K562 (cell line): ENCODE data around the gene HNRNPA2B1. TPM values are rescaled to one million over a fixed set of nuclear protein-coding genes. Genes with fewer than 3 reads are reported as not detected.
A peak's percentile ranks its signal among the peaks of the same experiment; 100 is the strongest.

Experiments used
- BRF1 ChIP-seq: IDR thresholded peaks from 3 replicates; pipeline ENCODE4 v1.6.1; 2011; ENCODE audit warnings: borderline replicate concordance, mild to moderate bottlenecking; ENCODE audit not compliant: insufficient read length; ENCODE audit errors: extremely low read depth
- CEBPB ChIP-seq: fragments of 450-650 bp; IDR thresholded peaks from 2 replicates; pipeline ENCODE4 v1.6.1; 2016; ENCODE audit warnings: missing genetic modification characterization, missing compliant biosample characterization
- FOXP1 ChIP-seq: sonication (generic); formaldehyde crosslinking; IDR thresholded peaks from 2 replicates; pipeline ENCODE4 v1.8.0; 2022; ENCODE audit warnings: mild to moderate bottlenecking, missing genetic modification reagents
- GMEB1 ChIP-seq: fragments of 250-450 bp; sonication (Bioruptor Pico); IDR thresholded peaks from 2 replicates; pipeline ENCODE4 v1.4.0; 2020; ENCODE audit warnings: mild to moderate bottlenecking
- KLF6 ChIP-seq: fragments of 250-450 bp; sonication (Bioruptor Pico); IDR thresholded peaks from 2 replicates; pipeline ENCODE4 v1.4.0; 2020; ENCODE audit warnings: mild to moderate bottlenecking, moderate library complexity, borderline replicate concordance
- MCM2 ChIP-seq: fragments of 450-650 bp; IDR thresholded peaks from 2 replicates; pipeline ENCODE4 v1.6.1; 2017; ENCODE audit warnings: low read depth, mild to moderate bottlenecking
- MCM3 ChIP-seq: fragments of 450-650 bp; IDR thresholded peaks from 2 replicates; pipeline ENCODE4 v1.6.1; 2016
- MITF ChIP-seq: IDR thresholded peaks from 2 replicates; pipeline ENCODE4 v1.6.1; 2014; ENCODE audit warnings: antibody characterized with exemption
- NR2C2 ChIP-seq, 2 experiments: fragments of 200-800 bp in 1 of 2; sonication (Bioruptor generic) in 1 of 2; sonication (generic) in 1 of 2; formaldehyde crosslinking in 1 of 2; IDR thresholded peaks; 2 replicates each; pipeline versions ENCODE4 v1.6.1 to v1.8.0; 2016 to 2022; ENCODE audit warnings: mild to moderate bottlenecking in 1 of 2, missing compliant biosample characterization in 1 of 2, missing genetic modification characterization in 1 of 2, missing genetic modification reagents in 1 of 2
- OTX1 ChIP-seq: fragments of 450-650 bp; formaldehyde crosslinking; IDR thresholded peaks from 2 replicates; pipeline ENCODE4 v1.4.0; 2022; ENCODE audit warnings: mild to moderate bottlenecking
- PTTG1 ChIP-seq: fragments of 450-650 bp; IDR thresholded peaks from 2 replicates; pipeline ENCODE4 v1.6.1; 2016; ENCODE audit warnings: low read depth, mild to moderate bottlenecking, missing genetic modification characterization, missing compliant biosample characterization
- RAD51 ChIP-seq: fragments of 450-650 bp; IDR thresholded peaks from 2 replicates; pipeline ENCODE4 v1.7.1; 2016; ENCODE audit warnings: low read depth, mild to moderate bottlenecking, borderline replicate concordance
- TCF7 ChIP-seq: sonication (generic); IDR thresholded peaks from 2 replicates; pipeline ENCODE4 v1.6.1; 2016; ENCODE audit warnings: antibody characterized with exemption, borderline replicate concordance
- TRIM24 ChIP-seq, 2 experiments: fragments of 450-650 bp; IDR thresholded peaks; 2 replicates each; pipeline ENCODE4 v1.6.1; 2016
- U2AF2 ChIP-seq: fragments of 200-400 bp; formaldehyde crosslinking; optimal IDR thresholded peaks from 2 replicates; pipeline ENCODE3; 2017; ENCODE audit warnings: low read depth, mild to moderate bottlenecking, low read length
- YY1 ChIP-seq, 3 experiments: IDR thresholded peaks; 2 replicates each; pipeline ENCODE4 v1.6.1; 2011; ENCODE audit warnings: low read length in 2 of 3, mild to moderate bottlenecking in 2 of 3, moderate library complexity in 2 of 3, borderline replicate concordance in 1 of 3, control low read depth in 1 of 3, low read depth in 1 of 3; ENCODE audit not compliant: insufficient read depth in 3 of 3, insufficient replicate concordance in 2 of 3, control insufficient read depth in 1 of 3, insufficient read length in 1 of 3; ENCODE audit errors: extremely low read depth in 1 of 3
- ZKSCAN1 ChIP-seq: fragments of 150-350 bp; IDR thresholded peaks from 2 replicates; pipeline ENCODE4 v1.6.1; 2016; ENCODE audit warnings: low read depth, low read length
- ZKSCAN8 ChIP-seq: fragments of 200-800 bp; sonication (Bioruptor generic); IDR thresholded peaks from 2 replicates; pipeline ENCODE4 v1.6.1; 2016; ENCODE audit warnings: missing genetic modification characterization, missing compliant biosample characterization
- ZNF263 ChIP-seq: sonication (generic); formaldehyde crosslinking; IDR thresholded peaks from 2 replicates; pipeline ENCODE4 v1.8.0; 2022; ENCODE audit warnings: mild to moderate bottlenecking, missing genetic modification reagents, borderline replicate concordance
- ZNF766 ChIP-seq: fragments of 200-800 bp; sonication (Bioruptor generic); conservative IDR thresholded peaks from 2 replicates; pipeline ENCODE4 v1.6.1; 2016; ENCODE audit warnings: missing genetic modification characterization, missing compliant biosample characterization
- polyA plus RNA-seq, 8 experiments: library from polyadenylated mRNA; depleted of rRNA in 4 of 8; stranded (reverse) in 5 of 8; unstranded in 3 of 8; fragments of >200 nt; fragmentation: Nextera tagmentation in 2 of 8; fragmentation: Illumina TruSeq in 1 of 8; extraction: Ambion mirVana in 2 of 8; extraction: Trizol in 1 of 8; gene quantifications; 2 replicates each; pipeline versions ENCODE4 v1.2.1 to v1.2.3, GENCODE V29; 2011 to 2014; ENCODE audit warnings: inconsistent platforms in 1 of 8, missing spikeins in 1 of 8
- total RNA-seq, 7 experiments: library from RNA; depleted of rRNA in 6 of 7; stranded (reverse); fragments of >200 nt in 6 of 7; fragmentation: Illumina TruSeq in 2 of 7; extraction: Trizol in 2 of 7; gene quantifications; 2 replicates each; pipeline versions ENCODE4 v1.2.1 to v1.2.3, GENCODE V29; 2011 to 2021; ENCODE audit warnings: low replicate concordance in 1 of 7
- TF ChIP-seq, protein P1 (sequence below): sonication (generic); formaldehyde crosslinking; IDR thresholded peaks from 2 replicates; pipeline ENCODE4 v1.8.0; 2022; ENCODE audit warnings: mild to moderate bottlenecking, low read depth, missing genetic modification reagents
- TF ChIP-seq, protein P2 (sequence below): fragments of 200-400 bp; formaldehyde crosslinking; IDR thresholded peaks from 2 replicates; pipeline ENCODE4 v1.6.1; 2017; ENCODE audit warnings: mild to moderate bottlenecking, low read depth, low read length, moderate library complexity

Gene HNRNPA2B1
- total and polyA plus RNA-seq, 9 of the 15 experiments (the other 6 are each of a cell fraction or from before 2014, with no cell fraction given) = 630 to 1,989 (median 865) TPM

- TF ChIP-seq MITF = no peak
- peak; percentile 67 for TF ChIP-seq ZNF766 (CRISPR knock-in tag)
- no peak for TF ChIP-seq TCF7
- no peak for TF ChIP-seq BRF1
- TF ChIP-seq MCM3 = no peak
- TF ChIP-seq U2AF2 = no peak
- TF ChIP-seq NR2C2 (CRISPR knock-in tag; IDR thresholded peaks at IDR 0.05) = no peak
- no peak for TF ChIP-seq NR2C2 (tag; IDR thresholded peaks at IDR 0.05)
- TF ChIP-seq KLF6 (CRISPR knock-in tag) = no peak
- no peak for TF ChIP-seq ZKSCAN1
- TF ChIP-seq PTTG1 = no peak
- TF ChIP-seq MCM2 = no peak
- no peak for TF ChIP-seq GMEB1 (CRISPR knock-in tag)
- no peak for TF ChIP-seq CEBPB (tag)
- TF ChIP-seq ZNF263 (CRISPR knock-in tag) = no peak
- no peak for TF ChIP-seq FOXP1
- no peak for TF ChIP-seq TRIM24 (IDR thresholded peaks at IDR 0.05)
- TF ChIP-seq, protein P1, sequence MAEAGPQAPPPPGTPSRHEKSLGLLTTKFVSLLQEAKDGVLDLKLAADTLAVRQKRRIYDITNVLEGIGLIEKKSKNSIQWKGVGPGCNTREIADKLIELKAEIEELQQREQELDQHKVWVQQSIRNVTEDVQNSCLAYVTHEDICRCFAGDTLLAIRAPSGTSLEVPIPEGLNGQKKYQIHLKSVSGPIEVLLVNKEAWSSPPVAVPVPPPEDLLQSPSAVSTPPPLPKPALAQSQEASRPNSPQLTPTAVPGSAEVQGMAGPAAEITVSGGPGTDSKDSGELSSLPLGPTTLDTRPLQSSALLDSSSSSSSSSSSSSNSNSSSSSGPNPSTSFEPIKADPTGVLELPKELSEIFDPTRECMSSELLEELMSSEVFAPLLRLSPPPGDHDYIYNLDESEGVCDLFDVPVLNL = no peak
- TF ChIP-seq YY1 (IDR thresholded peaks at IDR 0.05; ENCODE audit: borderline replicate concordance in 1 of 3, control insufficient read depth in 1 of 3, extremely low read depth in 1 of 3, insufficient read depth in 3 of 3, insufficient read length in 1 of 3, insufficient replicate concordance in 2 of 3, low read depth in 1 of 3, low read length in 2 of 3) = peak in 1 of 3 experiments; percentile 89
- no peak for TF ChIP-seq ZKSCAN8 (CRISPR knock-in tag)
- TF ChIP-seq RAD51 = no peak
- TF ChIP-seq, protein P2, sequence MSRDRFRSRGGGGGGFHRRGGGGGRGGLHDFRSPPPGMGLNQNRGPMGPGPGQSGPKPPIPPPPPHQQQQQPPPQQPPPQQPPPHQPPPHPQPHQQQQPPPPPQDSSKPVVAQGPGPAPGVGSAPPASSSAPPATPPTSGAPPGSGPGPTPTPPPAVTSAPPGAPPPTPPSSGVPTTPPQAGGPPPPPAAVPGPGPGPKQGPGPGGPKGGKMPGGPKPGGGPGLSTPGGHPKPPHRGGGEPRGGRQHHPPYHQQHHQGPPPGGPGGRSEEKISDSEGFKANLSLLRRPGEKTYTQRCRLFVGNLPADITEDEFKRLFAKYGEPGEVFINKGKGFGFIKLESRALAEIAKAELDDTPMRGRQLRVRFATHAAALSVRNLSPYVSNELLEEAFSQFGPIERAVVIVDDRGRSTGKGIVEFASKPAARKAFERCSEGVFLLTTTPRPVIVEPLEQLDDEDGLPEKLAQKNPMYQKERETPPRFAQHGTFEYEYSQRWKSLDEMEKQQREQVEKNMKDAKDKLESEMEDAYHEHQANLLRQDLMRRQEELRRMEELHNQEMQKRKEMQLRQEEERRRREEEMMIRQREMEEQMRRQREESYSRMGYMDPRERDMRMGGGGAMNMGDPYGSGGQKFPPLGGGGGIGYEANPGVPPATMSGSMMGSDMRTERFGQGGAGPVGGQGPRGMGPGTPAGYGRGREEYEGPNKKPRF = 0 out of 2 replicates have a peak, but pooled peaks have one; percentile 21
- no peak for TF ChIP-seq OTX1
Measured at GRCh38 chr7:26199301-26200037, 1.1 kb downstream of the HNRNPA2B1 start (continued).
